GM21367 (cell line): ENCODE measurements around the gene SMAD6.

Experiments
- ATAC-seq: cut with Tn5 transposase; IDR thresholded peaks from one replicate; pipeline ENCODE4 v1.9.1; 2021; ENCODE audit not compliant: unreplicated experiment

SMAD6 gene

DNA sequence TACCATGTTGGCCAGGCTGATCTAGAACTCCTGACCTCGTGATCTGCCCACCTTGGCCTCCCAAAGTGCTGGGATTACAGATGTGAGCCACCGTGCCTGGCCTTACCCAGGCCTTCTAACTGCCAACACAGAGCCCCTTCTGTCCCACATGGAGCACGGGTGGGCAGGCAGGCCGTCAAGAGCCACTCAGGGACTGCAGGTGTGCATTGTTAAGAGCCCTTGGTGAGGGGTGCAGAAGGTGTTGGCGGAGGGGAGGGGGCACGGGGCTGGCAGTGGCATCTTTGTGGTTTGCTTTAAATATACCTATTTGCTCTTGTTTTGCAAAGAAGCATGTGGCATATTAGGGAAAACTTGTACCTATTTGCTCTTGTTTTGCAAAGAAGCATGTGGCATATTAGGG is 37.3 kb downstream of the SMAD6 start:
- ATAC-seq, result no peak

DNA sequence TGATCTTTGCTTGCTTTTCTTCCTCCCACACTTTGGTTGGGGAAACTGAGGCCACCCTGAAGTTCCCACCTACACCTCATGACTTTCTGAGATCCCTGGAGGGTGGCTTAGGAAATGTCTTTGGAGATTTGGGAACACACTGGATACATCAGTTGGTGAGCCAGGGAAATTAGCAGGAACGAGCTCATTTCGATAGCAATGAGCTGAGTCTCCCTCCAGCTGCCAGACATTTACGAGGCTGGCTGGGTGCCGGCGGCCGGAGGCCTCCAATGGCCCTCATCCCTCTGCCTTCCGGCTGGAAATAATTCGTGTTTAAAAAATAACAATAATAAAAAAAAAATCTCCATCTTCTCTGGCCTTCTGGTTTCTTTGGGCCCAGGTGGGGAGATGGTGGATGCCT is 38.8 kb downstream of the SMAD6 start:
- ATAC-seq, result no peak

DNA sequence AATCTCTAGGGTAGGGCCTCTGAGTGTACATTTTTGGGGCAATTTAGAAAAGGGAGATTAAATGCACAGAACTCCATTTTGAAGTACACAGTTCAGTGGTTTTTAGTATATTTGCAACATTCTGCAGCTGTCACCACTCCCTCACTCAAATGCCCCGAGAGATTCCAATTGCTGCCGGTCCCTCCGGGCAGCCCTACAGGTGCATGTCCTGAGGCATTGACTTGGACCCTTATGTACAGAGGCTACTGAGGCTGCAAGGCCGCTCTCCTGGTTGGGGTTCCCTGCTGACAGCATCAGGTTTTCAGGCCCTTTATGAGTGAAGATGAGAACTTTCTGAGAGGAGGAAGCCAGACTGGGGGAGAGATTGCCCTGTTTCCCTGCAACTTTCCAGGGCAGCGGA is 39.6 kb downstream of the SMAD6 start:
- ATAC-seq, result no peak

DNA sequence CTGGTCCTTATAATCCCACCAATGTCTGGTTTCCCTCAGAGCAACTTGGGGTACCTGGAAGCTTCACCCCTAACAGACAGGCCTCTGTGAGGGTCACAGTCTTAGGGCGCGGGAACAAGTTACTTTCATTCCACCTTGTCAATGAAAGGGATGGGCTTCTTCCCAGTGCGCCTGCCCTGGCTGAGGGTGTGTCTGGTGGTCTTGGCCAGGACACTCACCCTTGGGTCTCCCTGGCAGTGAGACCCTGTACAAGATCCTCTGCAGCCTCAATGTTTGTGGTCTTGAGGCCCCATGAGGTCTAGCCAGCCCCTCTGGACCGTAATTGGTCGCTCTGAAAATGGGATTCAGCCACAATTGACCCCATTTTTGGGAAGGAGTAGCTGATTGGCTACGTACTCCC is 40.2 kb downstream of the SMAD6 start:
- no peak for ATAC-seq

DNA sequence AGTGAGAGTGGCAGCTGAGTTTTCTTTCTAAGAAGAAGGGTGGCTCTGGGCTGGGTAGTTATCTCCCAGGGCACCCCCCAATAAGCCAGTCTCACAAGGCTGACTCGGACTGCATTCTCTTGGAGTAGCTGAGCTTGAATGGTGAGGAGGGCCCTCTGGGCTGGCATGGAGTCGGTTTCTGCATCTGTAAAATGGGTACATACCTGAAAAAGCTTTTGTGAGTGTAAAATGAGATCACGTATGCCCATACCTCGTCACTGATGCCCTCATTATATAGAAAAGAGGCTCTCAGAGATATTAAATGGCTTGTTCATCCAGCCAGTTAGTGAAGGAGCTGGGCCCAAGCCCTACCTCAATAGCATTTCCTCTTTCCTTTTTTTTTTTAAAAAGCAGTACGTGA is 41.2 kb downstream of the SMAD6 start:
- ATAC-seq, result no peak

DNA sequence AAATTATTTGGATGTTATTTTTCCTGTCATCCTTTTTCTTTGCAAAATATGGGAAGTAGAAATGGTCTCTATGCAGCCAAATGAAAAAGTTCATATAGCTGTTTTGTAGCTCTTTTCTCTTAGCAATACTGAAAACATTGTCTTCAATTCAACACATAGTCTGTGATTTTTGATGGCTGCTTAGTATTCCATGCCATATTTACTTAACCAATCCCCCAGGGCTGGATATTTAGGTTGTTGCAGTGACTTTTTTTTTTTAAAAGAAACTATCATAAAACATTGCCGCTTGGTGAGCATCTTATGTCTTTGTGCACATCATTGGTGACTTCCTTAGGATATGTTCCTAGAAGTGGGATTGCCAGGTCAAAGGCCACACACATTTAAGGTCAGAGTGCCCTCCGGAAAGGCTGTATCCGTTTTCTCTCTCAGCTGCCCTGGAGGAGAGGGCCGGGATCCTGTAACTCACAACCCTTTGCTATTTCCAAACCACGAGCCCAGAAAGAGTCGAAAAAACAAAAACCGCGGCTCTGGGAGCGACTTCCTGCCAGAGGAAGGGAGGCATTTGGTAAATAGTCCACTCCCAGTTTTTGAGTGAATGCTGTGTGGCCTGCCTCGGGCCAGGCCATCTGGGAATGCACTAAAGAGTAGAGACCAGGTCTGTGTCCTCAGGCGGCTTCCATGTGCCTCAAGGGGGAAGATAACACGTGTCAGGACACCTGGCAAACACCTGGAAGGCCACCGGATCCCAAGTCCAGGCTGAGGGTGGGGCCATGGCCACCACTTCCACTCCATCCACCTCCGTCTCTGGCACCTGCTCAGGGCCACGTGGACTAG is 41.9 kb downstream of the SMAD6 start:
- ATAC-seq, result no peak

DNA sequence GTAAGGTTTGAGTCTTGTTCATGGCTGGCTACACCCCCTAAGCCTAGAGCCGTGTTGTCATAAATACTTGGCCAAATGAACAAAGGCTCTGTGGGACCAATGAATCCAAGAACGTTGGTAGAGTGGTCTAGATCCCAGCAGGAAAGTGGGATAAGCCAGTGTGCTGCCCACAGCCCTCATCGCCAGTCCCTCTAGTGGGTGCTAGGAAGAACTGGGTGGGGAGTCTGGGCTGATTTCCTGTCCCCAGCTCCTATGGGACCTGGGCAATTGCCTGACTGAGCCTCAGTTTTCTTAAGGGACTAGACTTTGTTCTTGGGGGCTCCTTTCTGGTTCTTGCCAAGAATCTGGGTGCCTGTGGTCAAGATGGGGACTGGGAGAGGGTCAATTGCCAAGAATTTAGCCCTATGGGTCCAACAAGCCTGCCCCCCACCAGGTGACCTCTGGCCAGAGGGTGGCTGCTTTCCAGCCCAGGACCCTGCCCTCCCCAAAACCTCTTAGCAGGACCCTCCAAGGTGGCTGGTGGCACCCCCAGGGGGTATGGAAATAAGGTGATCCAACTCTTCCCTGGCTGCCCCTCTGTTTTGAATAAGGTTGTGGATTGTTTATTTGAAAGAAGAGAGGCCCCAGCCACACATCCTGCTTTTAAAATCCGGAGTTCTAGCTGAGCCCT is 42.7 kb downstream of the SMAD6 start:
- ATAC-seq, result no peak

DNA sequence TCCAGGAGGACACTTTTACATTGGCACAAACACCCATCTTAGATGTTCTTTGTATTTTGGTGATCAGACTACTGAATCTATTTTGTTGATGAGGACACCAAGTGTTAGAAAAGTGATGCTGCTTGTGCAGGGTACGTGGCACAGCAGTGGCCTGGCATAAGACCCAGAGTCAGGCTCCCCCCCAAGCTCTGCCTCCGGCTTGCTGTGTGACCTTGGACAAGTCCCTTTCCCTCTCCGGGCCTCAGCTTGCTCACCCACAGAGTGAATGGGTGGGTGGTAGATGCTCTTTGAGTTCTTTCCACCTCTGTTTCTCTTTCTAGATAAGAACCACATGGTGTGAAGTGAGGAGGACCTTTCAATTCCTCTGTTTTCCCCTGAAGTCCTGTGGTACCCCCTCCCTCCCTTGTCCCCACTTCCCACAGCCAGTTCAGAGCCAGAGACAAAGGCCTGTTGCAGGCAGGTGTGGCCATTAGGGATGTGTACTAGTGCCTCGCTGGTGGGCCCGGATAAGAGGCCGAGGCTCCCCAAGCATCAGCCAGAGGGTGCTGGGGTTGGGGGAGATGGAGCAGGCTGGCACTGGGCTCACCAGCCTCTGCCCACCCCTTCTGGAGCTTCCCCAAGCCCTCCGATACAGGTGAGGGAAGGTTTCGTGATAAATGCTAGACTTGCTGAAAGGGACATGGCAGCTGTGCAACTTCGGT is 43.6 kb downstream of the SMAD6 start:
- ATAC-seq, result no peak

DNA sequence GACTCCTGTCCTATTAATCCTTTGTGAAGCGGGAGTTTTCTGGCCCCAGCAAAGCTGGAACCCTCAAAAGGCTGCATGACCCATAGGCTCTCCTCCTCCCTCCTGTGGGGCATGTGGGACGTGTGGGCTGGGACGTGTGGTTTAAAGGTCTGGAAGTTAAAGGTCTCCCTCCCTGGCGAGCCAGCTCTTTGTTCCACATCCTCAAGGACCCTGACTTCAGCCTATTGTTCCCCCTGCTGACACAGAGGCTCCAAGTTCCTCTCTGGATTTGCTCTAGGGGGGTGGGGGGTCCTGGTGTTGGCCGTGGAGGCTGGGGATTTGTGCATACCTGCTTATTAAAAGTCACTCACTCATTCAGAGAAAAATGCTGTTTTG is 44.2 kb downstream of the SMAD6 start:
- no peak for ATAC-seq

DNA sequence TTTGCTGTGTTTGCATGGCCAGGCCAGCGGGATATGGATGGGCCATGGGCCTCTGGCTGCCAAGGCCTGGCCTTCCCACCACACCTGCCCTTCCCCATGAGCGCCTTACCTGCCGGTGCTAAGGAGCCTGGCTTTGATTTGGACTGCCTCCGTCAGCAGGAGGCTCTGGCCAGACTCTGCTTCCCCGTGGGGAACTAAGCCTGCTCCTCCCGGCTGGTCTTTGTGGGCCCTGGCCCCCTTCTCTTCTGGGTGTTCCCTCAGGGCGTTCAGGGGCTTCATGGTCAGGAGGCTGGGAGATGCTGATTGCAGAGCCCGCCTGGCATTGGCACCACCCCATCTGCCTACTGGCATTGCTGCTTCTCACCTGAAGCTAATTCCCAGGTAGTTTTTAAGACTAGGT is 45.2 kb downstream of the SMAD6 start:
- no peak for ATAC-seq

DNA sequence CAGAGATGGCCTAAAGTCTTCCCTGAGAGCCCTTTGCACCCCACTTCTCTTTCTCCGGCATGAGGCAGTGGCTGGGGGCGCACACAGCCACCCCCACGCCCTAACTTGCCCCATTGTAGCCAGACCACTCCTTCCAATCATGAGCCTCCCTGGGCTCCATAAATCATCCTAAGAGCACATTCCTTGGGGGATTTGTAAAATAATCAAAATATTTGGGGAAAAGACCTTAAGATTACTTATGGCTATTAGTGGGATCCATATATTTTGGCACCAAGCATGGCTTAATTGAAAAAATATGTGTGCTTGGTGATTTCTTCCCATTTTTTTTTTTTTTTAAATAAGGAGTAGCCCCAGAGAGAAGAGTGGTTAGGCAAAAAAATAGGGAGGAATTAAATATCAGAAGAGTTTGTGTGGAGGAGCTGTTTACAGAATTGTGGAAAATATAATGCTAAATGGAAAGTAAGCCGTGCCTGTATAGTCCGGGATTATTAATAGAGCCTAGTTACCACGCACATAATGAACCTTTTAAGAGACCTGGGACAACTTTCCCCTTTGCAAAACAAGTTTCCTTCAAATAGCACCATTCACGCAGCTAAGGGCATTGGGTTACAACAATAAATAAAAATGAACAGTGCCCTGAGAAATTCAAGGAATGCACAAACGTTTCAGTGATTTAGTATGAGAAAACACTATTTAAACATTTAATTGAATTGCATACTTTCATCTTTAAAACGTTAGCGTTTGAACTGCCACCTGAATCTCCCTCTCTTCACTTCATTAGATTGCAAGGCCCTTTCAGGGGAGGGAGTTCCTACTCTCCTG is 46.1 kb downstream of the SMAD6 start:
- ATAC-seq, result no peak

DNA sequence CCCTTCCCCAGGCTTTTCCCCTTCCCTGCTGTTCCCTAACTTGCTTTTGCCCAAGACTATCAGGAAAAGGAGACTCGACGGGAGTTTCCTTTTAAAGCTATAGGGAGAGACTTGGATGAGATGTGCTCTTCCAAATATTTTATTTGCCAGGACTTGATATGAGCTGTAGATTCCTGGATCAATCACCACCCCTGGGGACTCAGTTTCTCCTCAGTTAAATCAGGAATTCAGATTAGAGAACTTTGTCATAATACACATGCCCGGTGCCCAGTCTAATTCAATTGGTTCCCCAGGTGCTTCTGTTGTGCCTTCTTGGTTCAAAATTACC is 46.6 kb downstream of the SMAD6 start:
- ATAC-seq, result no peak

DNA sequence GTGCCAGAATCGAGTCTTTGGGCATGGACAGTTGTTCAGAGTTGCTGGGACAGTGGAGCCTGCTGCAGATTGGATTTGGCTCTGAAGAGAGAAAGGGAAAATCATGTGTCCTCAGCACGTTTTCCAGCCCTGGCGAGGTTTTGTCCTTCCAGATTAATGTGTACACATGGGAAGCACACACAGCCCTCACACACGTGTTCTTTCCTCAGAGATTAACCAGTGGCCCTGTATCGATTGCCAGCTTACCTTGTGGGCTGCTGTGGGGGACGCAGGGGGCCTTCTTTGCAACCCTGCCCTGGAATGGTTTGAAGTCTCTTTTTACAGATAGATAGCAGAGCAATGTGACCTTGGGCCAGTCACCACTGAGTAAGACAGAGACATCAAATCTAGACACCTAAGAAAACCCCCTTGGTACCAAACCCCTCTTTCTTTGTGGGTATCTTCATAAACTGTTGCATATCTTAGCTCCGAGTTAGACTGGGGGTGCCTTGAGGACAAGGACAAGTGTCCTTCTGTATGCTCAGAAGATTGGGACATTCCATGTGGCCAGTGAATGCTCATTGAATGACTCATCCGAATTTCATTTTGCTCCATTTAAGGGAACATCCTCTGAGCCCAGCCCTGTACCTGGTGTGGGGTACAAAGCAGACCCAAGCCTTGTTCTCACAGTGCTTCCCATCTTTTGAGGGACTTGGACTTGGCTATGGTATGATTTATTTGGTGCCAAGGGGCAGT is 48.0 kb downstream of the SMAD6 start:
- ATAC-seq, result no peak

DNA sequence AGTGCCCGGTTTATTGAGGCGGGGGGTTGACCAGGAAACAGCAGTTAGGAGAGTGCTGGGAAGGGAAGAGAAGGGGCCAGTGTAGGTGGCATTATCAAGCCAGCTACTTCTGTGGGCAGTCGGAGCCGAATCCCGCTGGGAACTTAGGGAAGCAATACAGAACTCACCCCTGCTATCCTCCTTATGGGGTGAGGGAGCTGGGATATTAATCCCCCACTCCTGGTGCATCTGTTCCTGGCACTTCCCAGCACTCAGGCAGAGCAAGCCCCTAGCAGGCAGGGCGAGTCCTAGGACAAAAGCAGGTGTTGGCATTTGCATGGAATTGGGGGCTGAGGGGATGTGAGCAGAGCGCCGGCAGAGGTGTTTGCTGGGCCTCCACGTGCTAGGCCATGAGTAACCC is 48.6 kb downstream of the SMAD6 start:
- ATAC-seq, result no peak

DNA sequence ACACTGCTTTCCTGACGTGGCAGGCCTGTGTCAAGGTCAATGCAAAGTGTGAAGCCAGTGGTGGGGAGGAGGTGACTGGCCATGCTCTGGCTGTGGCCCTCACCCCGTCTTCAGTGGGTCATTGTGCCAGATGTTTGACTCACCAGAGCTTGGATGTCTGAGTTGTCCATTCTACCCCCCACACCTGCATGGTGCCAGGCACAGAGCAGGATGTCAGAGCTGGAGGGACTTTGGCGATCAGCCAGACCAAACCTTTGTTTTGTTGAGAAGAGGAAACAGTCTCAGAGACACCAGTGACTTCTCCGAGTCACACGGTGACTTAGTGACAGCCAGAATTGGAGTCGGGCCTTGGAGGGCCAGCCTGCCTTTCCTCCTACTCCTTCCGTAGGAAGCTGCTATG is 49.5 kb downstream of the SMAD6 start:
- no peak for ATAC-seq

DNA sequence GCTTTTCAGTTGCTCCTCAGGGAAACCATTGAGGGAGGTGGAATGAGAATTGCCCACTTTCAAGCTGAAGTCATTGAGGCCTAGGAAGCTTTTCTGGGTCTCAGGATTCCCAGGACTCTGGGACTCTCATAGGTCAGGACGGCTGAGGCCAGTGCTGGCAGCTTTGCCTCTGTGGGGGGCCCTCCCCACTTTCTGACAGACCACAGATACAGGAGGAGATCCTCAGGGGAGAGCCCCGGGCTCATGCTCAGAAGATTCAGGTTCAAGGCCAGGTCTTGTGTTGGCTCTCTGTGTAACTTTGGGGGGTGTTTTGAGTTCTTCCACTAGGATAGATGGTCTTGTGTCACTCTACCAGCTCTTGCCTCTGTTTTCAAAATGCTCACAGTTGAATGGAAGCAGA is 50.0 kb downstream of the SMAD6 start:
- no peak for ATAC-seq

DNA sequence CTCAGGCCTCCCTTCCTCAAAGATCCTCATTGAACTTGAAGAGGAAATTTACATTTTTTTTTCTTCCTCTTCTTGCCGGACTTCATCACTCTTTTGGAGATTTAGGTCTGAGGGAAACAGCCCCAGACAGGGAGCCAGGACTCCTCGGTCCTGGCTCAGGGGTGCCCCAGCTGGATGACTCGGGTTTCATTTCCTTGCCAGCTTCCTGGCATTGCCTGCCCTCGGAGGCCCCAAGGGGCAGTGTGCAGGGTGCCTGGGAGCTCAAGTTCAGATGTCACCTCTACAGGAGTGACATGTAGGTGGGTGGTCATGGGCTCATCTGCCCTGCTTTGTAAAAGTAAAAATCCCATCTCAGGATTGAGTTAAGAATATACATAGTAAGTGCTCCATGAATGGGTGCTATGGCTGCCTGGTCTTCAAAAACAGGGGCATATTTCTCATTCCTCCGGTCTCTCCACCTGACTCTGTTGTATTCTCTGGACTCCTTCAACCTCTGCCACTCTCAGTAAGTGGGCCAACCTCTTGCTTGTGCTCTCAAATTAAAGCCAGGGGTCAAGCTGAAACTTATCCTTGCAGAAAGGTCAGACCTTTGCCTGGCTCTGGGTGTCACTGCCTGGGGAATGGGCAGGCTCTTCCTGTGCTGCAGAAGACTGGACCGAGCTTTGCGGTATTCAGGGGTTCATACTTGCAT is 51.8 kb downstream of the SMAD6 start:
- no peak for ATAC-seq

DNA sequence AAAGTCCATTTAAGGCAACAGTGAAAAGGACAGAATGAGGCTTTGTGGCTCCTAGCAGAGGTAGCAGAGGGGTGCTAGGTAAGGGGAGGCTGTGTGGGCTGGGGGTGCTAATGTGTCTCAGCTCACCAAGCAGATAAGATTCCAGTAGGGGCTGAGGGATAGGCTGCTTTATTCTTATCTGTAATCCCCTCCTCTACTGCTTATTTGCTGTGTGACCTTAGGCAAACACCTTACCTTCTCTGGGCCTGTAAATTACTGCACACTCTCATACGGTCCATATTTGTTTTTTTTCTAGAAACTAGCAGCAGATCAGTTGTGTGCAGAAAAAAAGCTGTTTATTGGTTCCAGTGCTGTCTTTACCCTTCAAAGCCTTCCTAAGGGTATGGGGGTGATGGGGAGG is 52.8 kb downstream of the SMAD6 start:
- no peak for ATAC-seq

DNA sequence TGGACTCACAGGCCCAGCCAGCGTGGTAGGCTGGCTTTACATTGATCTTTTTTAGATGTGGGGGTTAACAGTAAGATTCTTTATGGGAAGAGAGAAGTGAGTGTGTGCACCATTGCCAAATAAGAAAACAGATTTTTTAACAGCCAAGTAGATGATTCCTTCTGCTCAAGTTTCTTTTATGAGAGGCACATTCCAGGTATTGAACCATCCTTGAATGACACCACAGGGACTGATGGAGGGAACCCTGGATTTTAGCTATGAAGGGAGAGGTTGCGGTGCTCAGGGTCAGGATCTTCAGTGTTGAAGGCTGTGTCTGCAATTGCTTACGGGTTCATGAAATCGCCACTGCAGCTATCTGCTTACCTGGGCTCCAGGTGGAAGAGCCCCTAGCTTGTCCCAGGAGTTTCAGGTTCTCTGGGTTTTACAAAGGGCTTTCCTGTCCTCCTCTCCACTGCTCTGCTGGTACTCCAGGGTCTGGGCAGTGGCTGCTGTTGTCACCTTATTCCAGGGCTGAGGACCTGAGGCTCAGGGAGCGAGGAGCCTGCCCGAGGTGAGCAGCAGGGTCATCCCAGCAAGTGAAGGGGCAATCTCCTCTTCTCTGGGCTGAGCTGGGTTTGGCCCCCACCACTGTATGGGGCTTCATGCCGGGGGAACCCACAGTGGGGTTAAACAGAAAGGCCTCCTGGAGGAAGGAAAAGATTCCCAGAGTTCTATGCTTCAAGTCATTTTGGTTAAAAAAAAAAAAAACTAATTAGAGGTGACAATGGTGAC is 53.4 kb downstream of the SMAD6 start:
- ATAC-seq, result no peak
